ENCODE measurements around the gene PAM. TPM values are rescaled to one million over a fixed set of nuclear protein-coding genes. Genes with fewer than 3 reads are reported as not detected.

PAM gene
- total and polyA plus RNA-seq, 2 of the 8 experiments (the other 6 are each of a cell fraction or from before 2014, with no cell fraction given) = 30.4 to 67.8 TPM

DNA sequence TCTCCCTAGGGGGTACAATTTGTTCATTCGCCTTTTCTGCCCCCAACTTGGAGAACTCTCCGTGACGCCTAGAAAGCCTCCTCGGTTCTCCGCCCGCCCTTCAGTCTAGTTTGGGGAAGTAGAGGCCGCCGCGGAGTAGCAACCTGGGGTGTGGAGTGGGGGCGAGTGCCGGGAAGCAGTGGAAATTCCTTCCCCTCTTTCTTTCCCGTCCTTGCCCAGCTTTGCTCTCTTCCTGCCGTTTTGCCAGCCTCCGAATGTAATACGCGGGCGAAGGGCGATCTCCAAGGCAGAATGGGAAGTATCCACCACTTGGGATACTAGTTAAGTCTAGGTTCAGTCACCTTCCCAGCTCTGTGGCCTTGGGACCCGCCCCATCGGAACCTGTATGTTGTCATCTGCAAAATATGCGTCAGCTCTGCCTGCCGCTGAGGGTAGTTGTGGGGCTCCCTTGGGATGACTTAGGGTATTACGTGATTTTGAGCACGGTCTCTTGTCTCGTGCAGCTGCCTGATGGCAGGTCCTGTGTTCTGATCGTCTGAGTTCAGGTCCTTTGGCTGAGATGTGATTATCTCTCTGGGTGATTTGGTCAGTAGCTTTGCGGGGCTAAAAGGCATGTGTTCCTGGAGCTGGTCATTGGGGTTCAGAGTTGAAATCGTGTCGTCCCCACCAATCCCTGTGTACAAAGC is 724 bp downstream of the PAM start:
- 0 out of 2 replicates have a peak overlapping the region, but pooled peaks have one; percentile 32 for H2BK20ac ChIP-seq (ENCODE audit: low read length)
- peak overlapping the region; percentile 94 for H2AFZ ChIP-seq (ENCODE audit: low read length)
- H4K5ac ChIP-seq (ENCODE audit: insufficient read length, low read depth, low read length) = no peak overlapping the region
- H4K8ac ChIP-seq (ENCODE audit: extremely low read depth, insufficient read depth, low read length) = peak overlapping the region; percentile 72; the same call in 1 of the 2 replicates
- no peak overlapping the region for H3K56ac ChIP-seq (replicated peaks; ENCODE audit: insufficient read length, low read depth, low read length)
- no peak overlapping the region for H3K14ac ChIP-seq (ENCODE audit: insufficient read length)
- no peaks in the 10 kb centered on the region for H3K36me3 ChIP-seq (ENCODE audit: control insufficient read depth in 2 of 4, insufficient read depth in 4 of 4, low read length in 3 of 4)
- H3K79me1 ChIP-seq (ENCODE audit: low read depth, low read length) = no peaks in the 10 kb centered on the region; the same call in 1 of the 2 replicates
- peak overlapping the region; percentile 75; the same call in 1 of the 2 replicates for H2BK12ac ChIP-seq (ENCODE audit: low read depth, low read length)
- DNase-seq (ENCODE audit: low read depth in 1 of 2, low spot score in 2 of 2) (peak in 1 of 2 experiments; percentile 64), FAIRE-seq (no peak)
- no peak overlapping the region for H2BK120ac ChIP-seq (replicated peaks; ENCODE audit: low read depth, low read length)
- ChIA-PET CTCF (ENCODE audit: partially characterized antibody) (interaction anchor here (0.6 to 4.5 kb wide), 8 partner anchors 16 to 275 kb away, joined by 3 to 22 read pairs (median 3); no protein-coding TSS in a partner anchor), POLR2A (ENCODE audit: partially characterized antibody) (interaction anchor here (1.5 to 2.0 kb wide), 4 partner anchors 9 to 364 kb away, joined by 4 to 17 read pairs (median 6); partner anchors contain the start of genes GIN1 and PPIP5K2)
- peaks cover 0 to 2% of the 10 kb centered on the region in 2 experiments for H4K20me1 ChIP-seq (replicated peaks in 1 of 2; ENCODE audit: control insufficient read depth in 1 of 2, insufficient read depth in 2 of 2, low read length in 2 of 2)
- peaks cover 0 to 14% (median 13%) of the 10 kb centered on the region in 4 experiments; a peak in 6 of 7 replicates for H3K27me3 ChIP-seq (replicated peaks in 1 of 4; ENCODE audit: control insufficient read depth in 3 of 4, extremely low read depth in 1 of 4, insufficient read depth in 3 of 4, low read length in 3 of 4)
- peak overlapping the region; percentile 7; the same call in 1 of the 2 replicates for H2BK5ac ChIP-seq (ENCODE audit: low read depth, low read length)
- peak overlapping the region; percentile 95 for H3K18ac ChIP-seq (ENCODE audit: extremely low read depth, low read length)
- H3K27ac ChIP-seq (ENCODE audit: low read depth, low read length) = no peak overlapping the region
- no peak overlapping the region for H2AK5ac ChIP-seq (ENCODE audit: low read depth, low read length)
- peak overlapping the region; percentile 47 for H4K91ac ChIP-seq (replicated peaks; ENCODE audit: insufficient read length, low read length)
- H3K9me3 ChIP-seq (ENCODE audit: insufficient read depth in 2 of 2, low read depth in 1 of 2, low read length in 1 of 2) = no peaks in the 10 kb centered on the region
- peak overlapping the region; percentile 68 to 95 (median 91) for H3K4me3 ChIP-seq (ENCODE audit: extremely low read depth in 1 of 4, insufficient read depth in 2 of 4, low read depth in 3 of 4, low read length in 4 of 4)
- H3K79me2 ChIP-seq (ENCODE audit: control insufficient read depth in 1 of 2, insufficient read depth in 2 of 2, low read length in 2 of 2) = peaks cover 0 to 24% of the 10 kb centered on the region in 2 experiments; a peak in 2 of 4 replicates
- H3K23ac ChIP-seq (ENCODE audit: insufficient read length) = no peak overlapping the region
- H2BK15ac ChIP-seq (ENCODE audit: low read length) = peak overlapping the region; percentile 61; the same call in 1 of the 2 replicates
- peak overlapping the region; percentile 95 to 98 for H3K4me2 ChIP-seq (ENCODE audit: insufficient read depth in 1 of 2, low read depth in 2 of 2, low read length in 2 of 2)
- peak overlapping the region; percentile 54 to 85 (median 71) for H3K9ac ChIP-seq (replicated peaks in 1 of 4; ENCODE audit: extremely low read depth in 1 of 4, low read depth in 3 of 4, low read length in 3 of 4)
- WGBS, 2 experiments (ENCODE audit: extremely low coverage in 1 of 2, insufficient coverage in 1 of 2, insufficient read length in 1 of 2, insufficient replicate concordance in 2 of 2, low coverage in 1 of 2, low lambda C conversion rate in 2 of 2, missing lambda C conversion rate in 1 of 2) = 4% methylated on average over 27 of the region's 29 CpGs; no CpG with 5 or more reads in 1 of the 2 experiments
- peaks cover 2 to 9% (median 6%) of the 10 kb centered on the region in 4 experiments for H3K4me1 ChIP-seq (replicated peaks in 1 of 4; ENCODE audit: control insufficient read depth in 3 of 4, insufficient read depth in 4 of 4, low read length in 3 of 4)
- H3K4ac ChIP-seq (replicated peaks; ENCODE audit: insufficient read length, low read depth, low read length) = no peak overlapping the region
- peaks cover 22% of the 10 kb centered on the region for H3K23me2 ChIP-seq (ENCODE audit: low read depth, low read length)
- no peak for TF ChIP-seq CTBP2 (IDR thresholded peaks at IDR 0.05; ENCODE audit: borderline replicate concordance, insufficient read depth, insufficient read length, low read length)
- 0 out of 2 replicates have a peak, but pooled peaks have one; percentile 8 for TF ChIP-seq BACH1 (IDR thresholded peaks at IDR 0.05; ENCODE audit: low read length)
- TF ChIP-seq KDM1A (IDR thresholded peaks at IDR 0.05; ENCODE audit: borderline replicate concordance, low read length) = no peak
- TF ChIP-seq SUZ12 (IDR thresholded peaks at IDR 0.05; ENCODE audit: low read length) = 0 out of 2 replicates have a peak, but pooled peaks have one; percentile 22
- no peak for TF ChIP-seq EGR1 (IDR thresholded peaks at IDR 0.05; ENCODE audit: borderline replicate concordance, low read depth, low read length)
- TF ChIP-seq FOSL1 (IDR thresholded peaks at IDR 0.05; ENCODE audit: insufficient read depth, low read depth, low read length) = no peak
- peak; percentile 34; the same call in 1 of the 2 replicates for TF ChIP-seq TAF1 (IDR thresholded peaks at IDR 0.05; ENCODE audit: low read depth, low read length)
- no peak for TF ChIP-seq ZNF274 (IDR thresholded peaks at IDR 0.05; ENCODE audit: borderline replicate concordance, extremely low read depth, low read length)
- TF ChIP-seq, protein P1, sequence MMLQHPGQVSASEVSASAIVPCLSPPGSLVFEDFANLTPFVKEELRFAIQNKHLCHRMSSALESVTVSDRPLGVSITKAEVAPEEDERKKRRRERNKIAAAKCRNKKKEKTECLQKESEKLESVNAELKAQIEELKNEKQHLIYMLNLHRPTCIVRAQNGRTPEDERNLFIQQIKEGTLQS (IDR thresholded peaks at IDR 0.05; ENCODE audit: insufficient read depth, low read depth, low read length) = no peak
- no peak; the same call in 1 of the 2 replicates for TF ChIP-seq RBBP5 (IDR thresholded peaks at IDR 0.05; ENCODE audit: borderline replicate concordance, low read depth, low read length)

Data from H1 (cell line).